Measurements from ENCODE around the gene METTL24.
A peak's percentile ranks its signal among the peaks of the same experiment; 100 is the strongest.
"Not testable (repeated sequence)": the region's sequence is repeated elsewhere in the genome, so short reads cannot be mapped to it uniquely, and the experiment has no call there.

METTL24 gene

DNA sequence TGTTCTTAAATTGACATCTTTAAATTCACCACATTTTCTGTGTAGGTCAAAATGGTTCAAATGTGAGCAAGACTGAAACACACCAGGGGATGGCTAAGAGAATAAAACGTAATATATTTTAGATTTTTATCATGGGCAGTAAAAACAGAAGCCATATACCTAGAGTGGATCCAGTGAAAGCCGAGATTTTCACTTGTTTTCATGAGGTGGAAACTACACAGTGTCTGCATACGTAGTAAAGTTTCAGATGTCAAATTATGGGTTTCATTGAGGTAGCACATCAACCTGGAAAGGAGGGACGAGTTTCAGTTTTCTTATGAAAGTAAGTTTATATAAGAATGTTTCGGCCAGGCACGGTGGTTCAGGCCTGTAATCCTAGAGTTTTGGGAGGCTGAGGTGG is 25.9 kb downstream of the METTL24 start:
- DNase-seq, result no peak

DNA sequence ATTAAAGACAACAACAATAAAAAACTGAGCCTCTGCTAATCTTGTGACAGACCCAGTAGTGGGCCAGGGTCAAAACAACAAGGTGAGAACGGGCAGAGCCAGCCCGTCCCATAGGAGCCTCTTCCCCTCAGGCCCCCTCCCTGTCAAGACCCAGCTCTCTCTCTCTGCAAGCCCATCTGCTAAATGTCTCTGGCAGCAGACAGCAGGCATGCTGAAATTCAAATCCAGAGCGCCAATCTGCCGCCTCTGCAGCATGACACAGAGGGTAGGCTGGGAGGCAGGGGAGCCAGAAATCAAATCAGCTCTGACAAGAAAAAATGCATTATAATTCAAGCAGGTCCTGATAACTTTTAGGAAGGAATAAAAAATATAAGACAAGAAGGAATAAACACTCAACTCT is 26.3 kb downstream of the METTL24 start:
- peak; percentile 85 for DNase-seq

DNA sequence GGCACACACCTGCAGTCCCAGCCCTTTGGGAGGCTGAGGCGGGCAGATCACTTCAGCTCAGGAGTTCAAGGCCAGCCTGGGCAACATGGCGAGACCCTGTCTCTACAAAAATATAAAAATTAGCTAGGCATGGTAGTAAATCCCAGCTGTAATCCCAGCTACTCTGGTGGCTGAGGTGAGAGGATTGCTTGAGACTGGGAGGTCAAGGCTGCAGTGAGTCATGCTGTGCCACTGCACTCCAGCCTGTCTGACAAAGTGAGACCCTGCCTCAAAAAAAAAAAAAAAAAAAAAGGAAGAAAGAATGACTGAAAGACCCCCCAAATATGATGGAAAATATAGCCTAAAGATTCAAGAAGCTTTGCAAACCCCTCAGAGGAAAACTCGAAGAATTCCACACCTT is 26.8 kb downstream of the METTL24 start:
- DNase-seq, result no peak

DNA sequence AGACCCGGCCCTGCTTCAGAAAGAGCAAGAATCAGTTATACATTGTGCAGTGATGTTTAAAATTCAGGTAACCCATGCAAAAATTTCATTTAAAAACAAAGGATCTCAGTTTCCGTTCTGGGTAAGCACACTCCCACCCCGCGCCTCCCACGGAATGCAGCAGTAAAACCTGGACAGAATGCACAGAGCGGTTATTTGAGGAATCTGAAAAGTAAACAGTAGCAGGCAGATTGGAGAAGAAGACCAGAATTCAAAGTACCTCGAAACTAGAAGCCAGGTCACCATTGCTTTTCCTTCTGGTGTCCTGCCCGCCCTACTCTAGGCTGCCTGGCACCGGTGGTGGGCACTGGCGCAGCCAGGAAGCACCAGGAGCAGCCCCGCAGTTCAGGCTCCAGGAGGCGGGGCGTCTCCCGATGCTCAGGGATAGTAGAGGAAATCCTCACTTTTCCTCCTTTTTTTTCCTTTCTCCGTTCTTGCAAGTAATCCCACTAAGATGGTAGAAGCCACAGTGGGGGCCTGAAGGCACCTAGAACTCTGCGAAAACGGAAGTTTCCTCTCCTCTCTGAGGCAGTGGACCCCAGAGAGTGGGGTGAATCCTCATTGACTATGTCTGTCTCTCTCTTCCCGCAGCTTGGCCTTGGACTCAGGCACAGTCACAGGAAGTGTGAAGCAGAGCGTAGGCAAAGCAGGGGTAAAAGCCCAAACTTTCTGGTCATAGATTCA is 28.3 kb downstream of the METTL24 start:
- DNase-seq, result no peak

DNA sequence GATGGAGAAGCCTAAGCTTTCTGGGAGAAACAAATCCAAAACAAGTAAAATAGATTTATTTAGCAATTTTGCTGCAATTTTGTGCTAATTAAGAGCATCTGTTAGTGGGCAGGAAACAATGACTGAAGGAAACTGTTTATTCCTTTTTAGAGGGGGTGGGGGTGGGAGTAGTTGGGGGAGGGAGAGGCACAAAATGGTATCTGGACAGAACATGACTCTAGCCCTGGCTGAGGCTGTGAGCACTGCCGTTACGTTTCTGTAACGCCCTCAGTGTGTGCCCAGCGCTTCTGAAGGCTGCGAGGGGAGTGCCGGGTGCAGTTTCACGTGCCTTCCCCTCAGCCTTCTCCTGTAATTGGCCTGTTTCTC is 28.8 kb downstream of the METTL24 start:
- DNase-seq, result no peak

DNA sequence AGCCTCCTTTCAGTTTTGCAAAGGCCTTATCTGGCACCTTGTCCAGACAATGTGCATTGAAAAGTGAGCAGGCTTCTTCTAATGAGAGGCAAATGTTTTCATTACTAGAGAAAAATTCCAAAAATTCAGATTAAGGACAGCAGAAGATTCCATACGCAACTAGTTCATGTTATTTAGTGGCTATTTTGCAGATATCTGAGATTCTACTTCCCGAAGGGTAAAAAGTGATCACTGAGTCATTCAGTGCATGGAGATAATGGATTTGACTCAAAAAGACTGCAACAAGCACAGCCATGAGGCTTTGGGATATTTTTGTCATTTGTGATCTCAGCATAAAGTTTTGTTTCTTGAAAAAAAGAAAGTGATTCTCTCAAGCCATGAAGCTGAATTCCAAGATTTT is 29.9 kb downstream of the METTL24 start:
- DNase-seq, result no peak

DNA sequence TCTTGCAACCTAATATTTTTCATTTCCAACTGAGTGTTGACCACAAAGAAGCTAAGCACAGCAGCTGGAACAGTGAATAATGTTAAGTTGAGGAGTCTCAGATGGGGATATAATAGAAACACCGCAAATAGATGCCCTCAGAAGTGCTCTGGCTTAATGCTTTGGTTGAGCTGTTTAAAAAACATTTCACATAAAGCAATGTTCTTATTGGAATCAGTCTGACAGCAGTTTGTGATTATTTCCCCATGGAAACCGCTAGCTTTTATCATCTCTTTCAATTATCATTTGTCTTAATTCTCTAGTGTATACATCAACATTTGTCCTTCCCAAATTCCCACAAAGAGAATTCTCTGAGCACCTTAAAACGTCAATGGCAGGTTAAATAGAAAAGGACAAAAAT is 30.8 kb downstream of the METTL24 start:
- DNase-seq, result no peak

DNA sequence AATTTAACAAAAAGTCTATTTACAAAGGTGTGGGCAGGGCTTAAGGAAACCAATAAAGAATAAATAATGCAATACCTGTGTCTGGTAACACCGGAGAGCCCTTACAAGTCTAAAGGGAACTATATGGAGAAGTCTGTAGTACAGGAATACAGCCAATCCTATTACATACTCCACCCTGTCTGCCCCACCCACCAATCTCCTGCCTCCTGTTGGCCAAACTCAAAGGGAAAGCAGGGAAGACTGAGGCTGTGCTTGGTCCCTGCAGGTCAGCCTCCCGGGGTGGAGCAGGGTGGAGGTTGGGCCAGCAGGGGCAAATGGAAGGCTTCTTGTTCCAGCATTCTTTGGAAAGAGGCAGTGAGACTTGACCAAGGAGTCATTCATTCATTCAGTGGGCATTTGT is 31.5 kb downstream of the METTL24 start:
- no peak for DNase-seq

DNA sequence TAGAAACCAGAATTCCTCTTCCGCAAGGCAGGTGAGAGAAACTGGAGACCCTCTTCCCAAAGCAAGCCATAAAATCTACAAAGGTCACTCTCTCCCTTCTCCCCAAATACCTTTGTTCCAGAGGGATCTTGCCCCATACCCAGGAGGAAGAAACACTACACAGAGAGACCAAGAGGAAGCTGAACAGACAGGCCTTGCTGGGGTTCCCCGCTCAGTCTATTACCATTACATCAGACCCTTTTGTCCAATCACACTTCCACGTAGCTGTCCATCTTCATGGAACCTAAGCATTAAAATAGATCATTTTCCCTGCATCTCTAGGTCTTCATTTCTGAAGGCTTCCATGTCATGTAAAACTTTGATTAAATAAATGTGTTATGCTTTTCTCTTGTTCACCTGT is 32.1 kb downstream of the METTL24 start:
- DNase-seq, result no peak

DNA sequence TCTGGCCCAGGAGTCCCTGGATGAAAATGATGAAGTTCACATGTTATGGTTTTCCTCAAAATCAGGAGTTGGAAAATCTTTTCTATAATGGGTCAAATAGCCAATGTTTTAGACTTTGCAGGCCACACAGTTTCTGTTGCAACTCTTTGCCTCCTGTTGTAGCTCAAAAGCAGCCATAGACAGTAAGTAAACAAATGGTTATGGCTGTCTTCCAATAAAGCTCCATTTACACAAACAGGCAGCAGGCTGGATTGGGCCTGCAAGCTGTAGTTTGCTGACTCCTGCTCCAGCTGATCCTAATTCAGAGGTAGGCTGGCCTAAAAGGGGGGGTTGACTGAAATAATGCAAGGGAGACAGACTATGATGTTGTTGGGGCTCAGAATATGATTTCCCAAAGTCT is 33.0 kb downstream of the METTL24 start:
- peak; percentile 81 for DNase-seq

DNA sequence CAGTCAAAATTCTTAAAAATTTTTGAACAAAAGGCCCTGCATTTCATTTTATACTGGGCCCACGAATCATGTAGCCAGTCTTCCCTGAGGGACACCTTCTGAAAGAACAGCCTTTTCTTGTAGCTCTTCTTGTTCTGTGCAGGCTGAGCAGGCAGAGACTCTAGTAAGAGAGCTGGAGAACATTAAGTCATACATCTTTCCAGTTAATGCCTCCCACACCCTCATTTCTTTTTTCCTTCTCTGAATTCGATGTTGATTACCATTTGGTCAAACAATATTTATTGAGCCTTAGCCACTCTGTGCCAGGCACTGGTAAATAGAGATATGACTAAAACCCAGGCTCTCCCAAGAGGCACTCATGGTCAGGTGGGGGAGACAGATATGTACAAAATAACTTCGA is 33.6 kb downstream of the METTL24 start:
- DNase-seq, result no peak

DNA sequence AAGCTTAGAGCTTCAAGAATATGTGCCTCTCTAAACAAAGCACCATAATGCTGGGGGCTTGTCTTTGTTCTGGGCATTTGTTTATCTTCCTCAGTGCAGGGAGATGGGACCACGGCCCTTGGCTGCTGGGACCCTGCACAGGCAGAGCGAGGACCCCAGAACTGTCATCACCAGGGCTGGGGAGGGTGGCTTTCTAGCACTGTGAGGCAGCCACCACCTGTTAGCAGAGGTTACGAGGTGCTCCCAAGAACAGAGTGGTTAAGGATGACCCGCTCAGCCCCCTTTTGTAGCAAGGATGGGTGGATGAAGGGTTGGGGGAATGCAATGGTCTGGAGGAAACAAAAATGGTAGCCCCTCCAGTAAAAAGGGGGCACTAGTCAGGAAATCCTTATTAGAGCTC is 34.9 kb downstream of the METTL24 start:
- DNase-seq, result no peak

DNA sequence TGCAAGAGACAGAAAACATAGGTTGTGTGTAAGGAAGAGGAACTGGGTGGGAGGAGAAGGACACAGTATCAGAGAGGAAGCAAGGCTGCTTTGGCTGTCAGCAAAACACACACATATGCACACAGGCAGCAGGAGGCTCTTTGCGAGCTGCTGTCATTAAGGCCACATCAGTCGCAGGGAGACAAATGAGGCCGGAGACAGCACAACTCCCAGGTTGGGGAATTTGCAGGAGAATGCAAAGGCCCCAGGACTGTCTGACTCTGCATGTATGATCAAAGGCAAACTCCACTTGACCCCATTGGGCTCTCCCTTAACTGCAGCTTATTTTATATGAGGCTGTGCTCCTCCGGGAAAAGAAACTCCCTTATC is 35.3 kb downstream of the METTL24 start:
- DNase-seq, result no peak

DNA sequence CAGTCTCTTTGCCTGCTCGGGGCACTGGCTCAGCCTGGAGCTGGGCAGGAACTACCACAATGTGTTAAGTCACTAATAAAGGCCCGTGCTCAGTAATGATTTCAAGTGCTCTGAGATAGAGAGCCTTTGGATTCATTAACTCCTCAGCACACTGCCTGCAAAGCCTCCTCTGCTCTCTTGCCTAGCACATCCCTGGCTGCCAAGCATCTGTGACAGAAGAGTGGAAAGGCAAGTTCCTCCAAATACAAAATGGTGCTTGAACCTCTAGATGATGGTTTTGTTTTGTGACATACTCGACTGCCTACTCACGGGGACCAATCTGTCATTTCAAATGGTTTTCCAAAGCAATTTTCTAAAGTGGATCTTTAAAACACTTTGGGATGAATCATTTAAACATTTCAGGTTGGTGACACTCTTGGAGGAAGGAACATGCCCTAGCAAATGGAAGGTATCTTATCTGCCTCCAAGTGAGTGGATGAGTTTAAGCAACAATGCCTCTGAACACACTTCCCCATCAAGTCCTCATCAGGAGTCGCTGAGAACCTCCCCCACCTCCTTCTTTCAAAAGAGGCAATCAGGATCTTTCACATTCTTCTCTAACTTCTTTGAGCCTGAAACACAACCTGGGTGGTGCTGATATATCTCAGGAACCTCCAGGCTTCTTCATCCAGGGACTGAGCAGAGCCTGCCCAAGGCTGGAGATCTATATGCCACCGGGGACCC is 35.8 kb downstream of the METTL24 start:
- no peak for DNase-seq

DNA sequence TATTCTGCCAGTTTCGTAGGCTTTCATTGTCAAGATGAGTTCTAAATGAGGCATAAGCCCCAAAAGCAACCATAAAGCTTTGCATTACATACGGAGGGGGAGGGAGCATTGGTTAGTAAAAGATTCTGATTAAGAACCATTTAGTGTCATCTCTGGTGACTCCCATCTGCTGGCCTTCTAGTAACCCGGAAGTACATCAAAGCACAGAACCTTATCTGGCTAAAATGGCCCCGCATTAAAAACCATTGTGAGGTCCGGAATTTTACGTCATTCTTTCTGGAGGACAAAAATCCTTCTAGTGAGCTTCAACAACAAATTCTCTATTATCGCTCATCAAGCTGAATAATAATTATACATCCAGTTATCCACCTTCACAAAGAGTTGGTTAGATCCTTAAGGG is 37.8 kb downstream of the METTL24 start:
- DNase-seq, result no peak

DNA sequence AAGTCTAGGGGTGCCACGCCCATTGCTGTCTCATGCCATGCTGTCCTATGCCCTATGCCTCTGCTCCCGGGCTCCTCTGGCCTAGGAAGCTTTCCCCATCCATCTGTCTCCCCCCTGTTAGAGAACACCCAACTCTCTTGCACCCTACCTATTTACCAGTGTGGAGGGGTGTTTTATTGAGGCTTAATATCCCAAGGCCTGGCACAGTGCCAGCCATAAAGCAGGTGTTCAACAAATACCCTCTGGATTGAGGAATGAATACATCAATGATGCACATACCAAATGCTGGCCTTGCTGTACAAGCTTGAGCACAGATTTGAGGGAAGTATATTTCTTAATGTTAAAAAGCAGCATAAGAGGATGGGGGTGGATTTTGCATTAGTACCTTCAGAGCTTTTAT is 38.3 kb downstream of the METTL24 start:
- no peak for DNase-seq

DNA sequence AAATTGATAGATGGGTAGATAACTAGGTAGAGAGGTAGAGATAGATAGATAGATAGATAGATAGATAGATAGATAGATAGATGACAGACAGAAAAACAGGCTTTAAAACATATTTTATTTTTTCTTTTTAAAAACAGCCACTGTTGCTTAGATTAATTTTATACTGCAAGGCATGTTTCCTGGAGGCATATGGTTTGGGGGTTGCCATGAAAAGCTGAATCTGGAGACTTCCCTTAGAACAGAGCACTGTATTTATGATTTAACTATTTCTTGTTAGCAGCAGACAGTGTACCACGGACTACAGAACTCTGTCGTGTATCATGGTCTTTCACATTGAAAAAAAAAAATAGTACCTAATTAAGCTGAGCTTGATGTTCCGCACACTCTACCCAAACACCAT is 38.8 kb downstream of the METTL24 start:
- DNase-seq, result no peak

DNA sequence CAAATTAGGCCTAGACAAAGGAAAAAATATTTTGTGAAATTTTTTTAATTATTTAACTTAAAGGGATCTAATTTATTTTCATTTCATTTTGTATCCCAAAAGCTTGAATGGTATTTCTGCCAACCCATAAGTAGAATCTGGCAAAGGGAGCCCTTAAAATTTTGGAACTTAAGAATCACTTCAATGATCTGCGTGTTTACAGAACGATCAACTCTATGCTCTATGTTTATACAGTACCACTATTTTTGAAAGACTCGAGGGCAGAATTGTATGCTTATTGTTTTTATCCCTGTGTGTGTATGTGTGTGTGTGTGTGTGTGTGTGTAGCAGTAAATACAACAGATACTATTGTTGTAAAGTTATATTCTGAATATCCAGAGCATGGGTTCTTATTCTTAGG is 39.2 kb downstream of the METTL24 start:
- no peak for DNase-seq

DNA sequence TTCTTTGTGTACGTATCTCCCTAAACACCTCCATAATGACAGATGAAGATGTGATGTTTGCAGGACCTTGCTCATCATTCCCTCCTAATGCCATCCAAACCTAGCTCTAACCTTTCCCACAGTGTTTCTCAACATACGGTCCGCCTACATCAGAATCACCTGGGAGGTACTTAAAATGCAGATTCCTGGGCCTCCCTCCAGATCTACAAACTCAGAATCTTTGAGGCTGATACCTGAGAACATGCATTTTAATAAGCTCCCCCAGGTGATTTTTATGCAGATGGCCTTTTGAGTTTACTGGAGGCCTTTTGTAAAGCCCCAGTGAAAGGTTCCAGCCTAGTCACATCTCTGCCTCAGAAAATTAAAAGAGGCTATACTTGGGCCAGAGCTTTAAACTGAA is 40.5 kb downstream of the METTL24 start:
- no peak for DNase-seq

DNA sequence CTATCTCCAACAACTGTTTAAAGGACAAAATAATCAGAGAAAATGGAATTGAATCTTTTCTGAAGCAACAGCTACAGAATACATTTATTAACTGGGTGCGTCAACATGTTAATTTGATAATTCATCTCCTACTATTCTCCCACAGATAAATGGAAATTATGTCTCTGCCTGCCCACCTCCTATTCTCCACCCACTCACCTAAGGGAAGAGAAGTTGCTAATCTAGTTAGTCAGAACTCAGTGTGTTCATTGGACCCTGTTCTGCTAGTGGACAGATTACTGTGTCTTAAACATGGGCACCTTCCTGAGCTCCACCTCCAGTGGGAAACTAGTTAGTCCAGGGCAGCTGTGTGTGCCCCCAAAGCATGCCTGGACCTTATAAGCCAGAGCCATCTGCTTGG is 41.0 kb downstream of the METTL24 start:
- DNase-seq, result no peak

DNA sequence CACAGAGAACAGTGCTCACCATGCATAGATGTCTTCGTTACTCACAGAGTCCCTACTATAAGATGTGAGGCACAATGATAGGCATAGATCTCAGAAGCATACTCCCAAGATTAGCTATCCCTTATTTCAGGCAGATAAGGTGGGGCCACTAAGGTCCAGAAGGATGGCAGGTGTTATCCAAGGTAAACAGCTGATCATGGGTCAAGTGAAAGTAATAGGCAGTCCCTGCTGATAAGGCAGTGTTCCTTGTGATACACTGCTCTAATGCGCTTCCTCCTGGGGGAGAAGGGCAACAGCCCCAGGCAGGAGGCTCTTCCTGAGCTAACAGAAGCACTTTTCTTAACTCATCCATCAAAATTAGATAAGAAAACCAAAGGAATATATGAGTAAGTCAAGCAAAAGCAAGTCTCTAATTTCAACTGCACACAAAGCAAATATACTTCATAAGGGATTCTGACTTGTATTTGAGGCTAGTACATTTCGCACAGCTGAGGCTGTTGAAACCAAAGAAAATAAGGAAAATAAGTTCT is 42.2 kb downstream of the METTL24 start:
- DNase-seq, result no peak

DNA sequence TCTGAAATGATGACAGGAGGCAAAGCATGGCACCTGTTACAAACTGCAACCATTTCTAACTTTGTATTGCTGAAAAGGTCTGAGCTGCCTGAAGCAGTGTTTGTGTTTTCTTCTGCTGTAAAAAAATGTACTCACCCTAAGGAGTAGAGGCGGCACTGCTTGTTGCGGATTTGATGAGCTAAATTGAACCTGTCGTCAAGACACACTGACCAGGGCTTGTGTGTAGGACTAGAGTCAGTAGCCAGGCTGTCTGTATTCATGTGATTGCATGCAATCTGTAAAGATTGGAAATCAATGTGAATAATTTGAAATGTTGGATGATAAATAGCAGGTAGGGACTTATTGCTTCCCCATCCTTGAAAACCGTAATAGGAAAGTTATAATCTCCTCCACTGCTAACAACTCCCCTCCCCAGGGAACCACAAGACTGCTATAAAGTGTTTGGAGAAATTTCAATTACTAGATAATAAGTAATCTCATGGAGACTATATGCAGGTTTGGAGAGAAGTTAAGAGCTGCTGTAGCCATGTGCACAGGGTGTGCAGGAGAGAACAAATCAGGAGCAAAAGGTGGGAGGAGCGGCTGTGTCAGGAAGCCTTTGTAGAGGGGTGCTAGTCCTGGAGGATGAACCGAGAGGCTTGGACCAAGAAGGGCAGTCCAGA is 42.8 kb downstream of the METTL24 start:
- DNase-seq, result no peak

DNA sequence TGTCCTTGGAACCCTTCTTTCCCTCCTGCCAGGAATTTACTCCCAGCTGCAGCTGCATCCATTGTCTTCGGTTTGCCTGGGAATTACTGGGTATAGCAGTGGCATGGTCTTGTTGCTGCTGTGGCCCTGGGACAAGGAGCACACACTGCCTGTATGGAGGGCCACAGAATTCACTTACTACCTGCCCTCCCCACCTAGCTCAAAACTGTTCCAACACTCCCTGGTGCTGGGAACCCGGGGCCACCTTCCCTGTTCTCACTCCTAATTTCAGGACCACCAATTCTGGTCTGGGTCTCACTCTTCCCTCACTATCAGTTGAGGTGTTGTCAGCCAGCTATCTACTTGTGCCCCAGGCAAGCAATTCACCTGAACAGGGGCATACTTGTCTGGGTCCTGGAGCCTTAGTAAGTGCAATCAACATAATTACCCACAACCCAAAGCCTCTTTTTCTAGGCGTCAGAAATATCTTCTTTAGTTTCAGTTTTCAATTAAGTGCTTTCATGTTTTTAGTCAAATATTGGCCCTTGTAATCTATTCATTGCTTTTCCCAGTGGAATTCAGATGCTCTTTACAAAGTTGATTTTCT is 47.2 kb downstream of the METTL24 start:
- DNase-seq, result no peak

DNA sequence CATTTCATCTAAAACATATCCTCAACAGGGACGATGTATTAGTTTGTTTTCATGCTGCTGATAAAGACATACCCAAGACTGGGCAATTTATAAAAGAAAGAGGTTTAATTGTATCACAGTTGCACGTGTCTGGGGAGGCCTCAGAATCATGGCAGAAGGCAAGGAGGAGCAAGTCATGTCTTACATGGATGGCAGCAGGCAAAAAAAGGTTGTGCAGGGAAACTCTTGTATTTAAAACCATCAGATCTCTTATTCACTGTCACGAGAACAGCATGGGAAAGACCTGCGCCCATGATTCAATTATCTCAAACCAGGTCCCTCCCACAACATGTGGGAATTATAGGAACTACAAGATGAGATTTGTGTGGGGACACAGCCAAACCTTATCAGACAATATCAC is 48.7 kb downstream of the METTL24 start:
- not testable (repeated sequence) for DNase-seq

All from NCI-H2171 (cell line).